Uterus (tissue), 2 donors: ENCODE measurements around the gene NTPCR.

ENCODE experiments used
- CTCF ChIP-seq, 4 experiments: fragments of 200-600 bp in 2 of 4; fragments of 450-650 bp in 2 of 4; sonication (generic) in 2 of 4; IDR thresholded peaks; one replicate each; pipeline ENCODE4 v1.5.1; 2016 to 2019; ENCODE audit warnings: antibody characterized with exemption in 4 of 4, mild to moderate bottlenecking in 2 of 4, moderate library complexity in 1 of 4
- POLR2A ChIP-seq, 2 donors: fragments of 450-650 bp; IDR thresholded peaks; one replicate each; pipeline ENCODE4 v1.6.1; 2016; ENCODE audit warnings: antibody characterized with exemption in 2 of 2, mild to moderate bottlenecking in 1 of 2, moderate library complexity in 1 of 2

GRCh38 chr1:232982238-232982944 lies 32.0 kb downstream of the NTPCR start:
- TF ChIP-seq CTCF (IDR thresholded peaks at IDR 0.05), result no peak
- no peak for TF ChIP-seq POLR2A (IDR thresholded peaks at IDR 0.05)
